Measurements from ENCODE around the gene CALHM4. TPM values are rescaled to one million over a fixed set of nuclear protein-coding genes. Genes with fewer than 3 reads are reported as not detected.

The CALHM4 gene, protein sequence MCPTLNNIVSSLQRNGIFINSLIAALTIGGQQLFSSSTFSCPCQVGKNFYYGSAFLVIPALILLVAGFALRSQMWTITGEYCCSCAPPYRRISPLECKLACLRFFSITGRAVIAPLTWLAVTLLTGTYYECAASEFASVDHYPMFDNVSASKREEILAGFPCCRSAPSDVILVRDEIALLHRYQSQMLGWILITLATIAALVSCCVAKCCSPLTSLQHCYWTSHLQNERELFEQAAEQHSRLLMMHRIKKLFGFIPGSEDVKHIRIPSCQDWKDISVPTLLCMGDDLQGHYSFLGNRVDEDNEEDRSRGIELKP
- total RNA-seq (not detected in 2 replicates), polyA plus RNA-seq (not detected in 2 replicates)

DNA sequence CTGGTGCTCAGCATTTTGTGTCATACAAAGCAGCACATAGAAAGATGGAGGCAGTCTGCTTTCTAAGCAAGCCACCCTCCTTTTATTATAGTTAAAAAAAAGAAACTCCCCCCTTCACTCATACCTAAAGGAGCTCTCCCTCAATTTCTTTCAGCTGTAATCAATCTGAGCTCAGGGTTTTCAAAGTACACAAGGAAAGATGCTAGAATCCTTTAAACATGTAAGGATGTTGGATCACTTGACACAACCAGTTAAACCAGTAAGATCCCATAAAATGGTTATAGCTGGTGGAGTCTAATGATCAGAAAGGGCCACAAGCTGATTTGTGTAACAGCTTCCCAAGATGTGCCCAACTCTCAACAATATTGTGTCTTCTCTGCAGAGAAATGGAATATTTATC is at the start of gene CALHM4:
CALHM4 (plus strand) TSS at position 301 of the 400 bp plus-strand sequence; CDS start at position 344, 43 bp downstream.
- TF ChIP-seq EZH2phosphoT487 (IDR thresholded peaks at IDR 0.05; ENCODE audit: low read depth, severe bottlenecking, unreplicated experiment) (no peak), EZH2 (IDR thresholded peaks at IDR 0.05; ENCODE audit: borderline replicate concordance) (no peak)
- TF ChIP-seq, protein P1, sequence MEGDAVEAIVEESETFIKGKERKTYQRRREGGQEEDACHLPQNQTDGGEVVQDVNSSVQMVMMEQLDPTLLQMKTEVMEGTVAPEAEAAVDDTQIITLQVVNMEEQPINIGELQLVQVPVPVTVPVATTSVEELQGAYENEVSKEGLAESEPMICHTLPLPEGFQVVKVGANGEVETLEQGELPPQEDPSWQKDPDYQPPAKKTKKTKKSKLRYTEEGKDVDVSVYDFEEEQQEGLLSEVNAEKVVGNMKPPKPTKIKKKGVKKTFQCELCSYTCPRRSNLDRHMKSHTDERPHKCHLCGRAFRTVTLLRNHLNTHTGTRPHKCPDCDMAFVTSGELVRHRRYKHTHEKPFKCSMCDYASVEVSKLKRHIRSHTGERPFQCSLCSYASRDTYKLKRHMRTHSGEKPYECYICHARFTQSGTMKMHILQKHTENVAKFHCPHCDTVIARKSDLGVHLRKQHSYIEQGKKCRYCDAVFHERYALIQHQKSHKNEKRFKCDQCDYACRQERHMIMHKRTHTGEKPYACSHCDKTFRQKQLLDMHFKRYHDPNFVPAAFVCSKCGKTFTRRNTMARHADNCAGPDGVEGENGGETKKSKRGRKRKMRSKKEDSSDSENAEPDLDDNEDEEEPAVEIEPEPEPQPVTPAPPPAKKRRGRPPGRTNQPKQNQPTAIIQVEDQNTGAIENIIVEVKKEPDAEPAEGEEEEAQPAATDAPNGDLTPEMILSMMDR (IDR thresholded peaks at IDR 0.05; ENCODE audit: poor library complexity), result no peak
- Histone ChIP-seq H3K4me2 (no peak within 1 kb of the TSS), H2AFZ (no peak within 1 kb of the TSS), H3K4me3 (no peak within 1 kb of the TSS), H3K27me3 (no peaks in the 10 kb centered on the region), H3K4me1 (ENCODE audit: insufficient read depth) (no peaks in the 10 kb centered on the region), H3K36me3 (replicated peaks; ENCODE audit: insufficient read depth, low read depth) (no peaks in the 10 kb centered on the region), H4K20me1 (ENCODE audit: insufficient read depth, poor library complexity, severe bottlenecking) (no peaks in the 10 kb centered on the region), H3K27ac (no peak within 1 kb of the TSS), H3K9me3 (ENCODE audit: low read depth) (no peaks in the 10 kb centered on the region), H3K79me2 (no peaks in the 10 kb centered on the region), H3K9me2 (replicated peaks; ENCODE audit: insufficient read depth) (no peaks in the 10 kb centered on the region)
- no peak for DNase-seq (ENCODE audit: low spot score)

DNA sequence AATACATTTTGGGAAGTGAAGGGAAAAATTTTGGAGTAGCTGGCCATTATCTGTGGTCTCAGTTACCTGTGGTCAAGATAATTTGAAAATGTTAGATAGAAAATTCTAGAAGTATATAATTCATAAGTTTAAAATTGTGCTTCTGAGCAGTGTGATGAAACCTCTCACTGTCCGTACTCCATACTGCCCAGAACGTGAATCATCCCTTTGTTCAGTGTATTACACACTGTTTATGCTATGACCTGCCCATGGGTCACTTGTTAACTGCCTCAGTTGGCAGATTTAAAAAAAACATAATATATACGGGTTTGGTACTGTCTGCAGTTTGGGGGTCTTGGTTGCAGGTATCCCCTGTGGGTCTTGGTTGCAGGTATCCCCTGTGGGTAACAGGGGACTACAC is 46.2 kb upstream of the CALHM4 start:
- H3K9me2 ChIP-seq (replicated peaks; ENCODE audit: insufficient read depth), result no peaks in the 10 kb centered on the region
- H2AFZ ChIP-seq, result no peak overlapping the region
- no peak overlapping the region for H3K4me3 ChIP-seq
- DNase-seq (ENCODE audit: low spot score), result no peak
- TF ChIP-seq, protein P1 (IDR thresholded peaks at IDR 0.05; ENCODE audit: poor library complexity), result no peak
- no peak for TF ChIP-seq EZH2 (IDR thresholded peaks at IDR 0.05; ENCODE audit: borderline replicate concordance)
- no peaks in the 10 kb centered on the region for H4K20me1 ChIP-seq (ENCODE audit: insufficient read depth, poor library complexity, severe bottlenecking)
- H3K9me3 ChIP-seq (ENCODE audit: low read depth), result no peaks in the 10 kb centered on the region
- H3K4me2 ChIP-seq, result no peak overlapping the region
- H3K79me2 ChIP-seq, result no peaks in the 10 kb centered on the region
- H3K27ac ChIP-seq, result no peak overlapping the region
- no peaks in the 10 kb centered on the region for H3K27me3 ChIP-seq
- no peaks in the 10 kb centered on the region for H3K36me3 ChIP-seq (replicated peaks; ENCODE audit: insufficient read depth, low read depth)
- WGBS (ENCODE audit: low lambda C conversion rate, missing lambda C conversion rate), result 91% methylated on average over 3 of the region's 3 CpGs
- H3K4me1 ChIP-seq (ENCODE audit: insufficient read depth), result no peaks in the 10 kb centered on the region

- H3K4me1 ChIP-seq (ENCODE audit: insufficient read depth), result no peaks in the 10 kb centered on the region
- DNase-seq (ENCODE audit: low spot score), result no peak
- no peak overlapping the region for H3K27ac ChIP-seq
- H4K20me1 ChIP-seq (ENCODE audit: insufficient read depth, poor library complexity, severe bottlenecking), result no peaks in the 10 kb centered on the region
- no peaks in the 10 kb centered on the region for H3K36me3 ChIP-seq (replicated peaks; ENCODE audit: insufficient read depth, low read depth)
- H3K4me3 ChIP-seq, result no peak overlapping the region
- no peaks in the 10 kb centered on the region for H3K27me3 ChIP-seq
- no peak overlapping the region for H2AFZ ChIP-seq
- no peaks in the 10 kb centered on the region for H3K79me2 ChIP-seq
- no peak overlapping the region for H3K4me2 ChIP-seq
- no peaks in the 10 kb centered on the region for H3K9me2 ChIP-seq (replicated peaks; ENCODE audit: insufficient read depth)
- no peaks in the 10 kb centered on the region for H3K9me3 ChIP-seq (ENCODE audit: low read depth)
- TF ChIP-seq, protein P1 (IDR thresholded peaks at IDR 0.05; ENCODE audit: poor library complexity), result no peak
- TF ChIP-seq EZH2phosphoT487 (IDR thresholded peaks at IDR 0.05; ENCODE audit: low read depth, severe bottlenecking, unreplicated experiment) (no peak), EZH2 (IDR thresholded peaks at IDR 0.05; ENCODE audit: borderline replicate concordance) (no peak)
Observed at GRCh38 chr6:116508527-116508926, 45.0 kb upstream of the CALHM4 start.
